PC-3 (cell line): Measurements from ENCODE around the gene ZNF350. TPM values are rescaled to one million over a fixed set of nuclear protein-coding genes. Genes with fewer than 3 reads are reported as not detected.

ENCODE experiments used
- ATAC-seq: fragments of 200-7000 bp; cut with Tn5 transposase; 2 replicates; pipeline ENCODE4 v1.9.1; 2020; ENCODE audit warnings: mild to moderate bottlenecking, moderate library complexity
- BruUV-seq: library from RNA; stranded (reverse); fragments of 400-500 nt; replicated peaks from 2 replicates; lab custom pipeline; 2021; lab: Mats Ljungman, UMichigan
- CTCF ChIA-PET: fragments of 300-600 bp; sonication (Branson Sonifier 250); formaldehyde crosslinking; loops from one replicate; lab custom pipeline; 2022; ENCODE audit warnings: antibody characterized with exemption; lab: Charles Lee
- POLR2A ChIA-PET: fragments of 300-600 bp; sonication (Branson Sonifier 250); formaldehyde crosslinking; loops from one replicate; lab custom pipeline; 2022; ENCODE audit warnings: antibody characterized with exemption; ENCODE audit not compliant: unreplicated experiment; lab: Charles Lee
- DNase-seq: peaks from one replicate; pipeline ENCODE4 v3.0.0-alpha.2; 2015
- H2AFZ ChIP-seq: fragments of 300-600 bp; sonication (generic); 2 replicates; pipeline ENCODE4 v1.6.0; 2016; ENCODE audit warnings: antibody characterized with exemption, low read length
- H3F3A ChIP-seq: fragments of 300-600 bp; sonication (generic); one replicate; pipeline ENCODE4 v1.6.0; 2017; ENCODE audit warnings: antibody characterized with exemption, low read length, control low read depth, mild to moderate bottlenecking; ENCODE audit not compliant: unreplicated experiment
- H3K27ac ChIP-seq: fragments of 300-600 bp; sonication (generic); 2 replicates; pipeline ENCODE4 v1.5.1; 2016; ENCODE audit warnings: mild to moderate bottlenecking, low read length
- H3K27me3 ChIP-seq: fragments of 300-600 bp; sonication (generic); 2 replicates; pipeline ENCODE4 v1.6.1; 2016; ENCODE audit warnings: low read length, mixed read lengths
- H3K36me3 ChIP-seq: fragments of 300-600 bp; sonication (generic); 2 replicates; pipeline ENCODE4 v1.6.1; 2016; ENCODE audit warnings: low read depth, mixed run types, low read length, mixed read lengths
- H3K4me1 ChIP-seq: fragments of 300-600 bp; sonication (generic); 2 replicates; pipeline ENCODE4 v1.5.1; 2016; ENCODE audit warnings: low read length; ENCODE audit not compliant: insufficient read depth
- H3K4me2 ChIP-seq: fragments of 300-600 bp; sonication (generic); 2 replicates; pipeline ENCODE4 v1.6.0; 2016; ENCODE audit warnings: low read length
- H3K4me3 ChIP-seq: fragments of 300-600 bp; sonication (generic); 2 replicates; pipeline ENCODE4 v1.5.1; 2016; ENCODE audit warnings: mild to moderate bottlenecking, low read length, mixed read lengths
- H3K79me2 ChIP-seq: fragments of 300-600 bp; sonication (generic); 2 replicates; pipeline ENCODE4 v1.6.1; 2017; ENCODE audit warnings: low read length, mixed read lengths
- H3K9ac ChIP-seq: fragments of 300-600 bp; sonication (generic); 2 replicates; pipeline ENCODE4 v1.6.0; 2016; ENCODE audit warnings: mild to moderate bottlenecking, low read length
- H3K9me2 ChIP-seq: fragments of 300-600 bp; sonication (generic); replicated peaks from 2 replicates; pipeline ENCODE4 v1.6.1; 2016; ENCODE audit warnings: mixed run types, low read length, mixed read lengths
- H3K9me3 ChIP-seq: fragments of 300-600 bp; sonication (generic); 2 replicates; pipeline ENCODE4 v1.6.1; 2016; ENCODE audit warnings: low read length, mixed read lengths
- H4K20me1 ChIP-seq: fragments of 300-600 bp; sonication (generic); 2 replicates; pipeline ENCODE4 v1.6.1; 2016; ENCODE audit warnings: low read length, mixed read lengths
- CTCF ChIP-seq: fragments of 300-600 bp; sonication (generic); conservative IDR thresholded peaks from 2 replicates; pipeline ENCODE4 v1.5.1; 2017; ENCODE audit warnings: antibody characterized with exemption, low read depth, mild to moderate bottlenecking, low read length
- EZH2 ChIP-seq: fragments of 300-600 bp; sonication (generic); IDR thresholded peaks from one replicate; pipeline ENCODE4 v1.6.1; 2017; ENCODE audit warnings: antibody characterized with exemption, mild to moderate bottlenecking, low read length; ENCODE audit not compliant: unreplicated experiment
- EZH2phosphoT487 ChIP-seq: fragments of 300-600 bp; sonication (generic); IDR thresholded peaks from 2 replicates; pipeline ENCODE4 v1.6.1; 2018; ENCODE audit warnings: mild to moderate bottlenecking, antibody characterized with exemption, low read length, borderline replicate concordance
- intact Hi-C: fragments of 100-400 bp; cut with micrococcal nuclease; formaldehyde crosslinking; loops from 2 replicates; pipeline ENCODE4 v1.9.0; 2023
- total RNA-seq: library from RNA; depleted of rRNA; stranded (reverse); fragments of >200 nt; gene quantifications from 2 replicates; pipeline ENCODE4 v1.2.3, GENCODE V29; 2014

ZNF350 gene
- total RNA-seq, 1 experiment from 2014 or later, result 6.2 TPM

- intact Hi-C loops, result no loop called here
- no TSS peak for BruUV-seq
Measured at GRCh38 chr19:51931921-51932320, 54.7 kb downstream of the ZNF350 start.

GRCh38 chr19:51927859-51928258 lies 58.8 kb downstream of the ZNF350 start:
- Histone ChIP-seq H3K36me3 (peaks cover 41% of the 10 kb centered on the region), H4K20me1 (no peaks in the 10 kb centered on the region), H3K9me3 (peaks cover 54% of the 10 kb centered on the region), H3K27ac (no peak overlapping the region), H3K79me2 (peaks cover 13% of the 10 kb centered on the region), H3K4me1 (peaks cover 6% of the 10 kb centered on the region; the same call in 1 of the 2 replicates), H3K27me3 (no peaks in the 10 kb centered on the region), H3K9me2 (no peaks in the 10 kb centered on the region), H2AFZ (peak overlapping the region; percentile 99), H3K4me3 (peak overlapping the region; percentile 84), H3K9ac (peak overlapping the region; percentile 78), H3F3A (no peaks in the 10 kb centered on the region), H3K4me2 (peak overlapping the region; percentile 86)
- intact Hi-C loops, result loop anchor here (1.0 to 10.0 kb wide), 3 partner anchors 23 to 117 kb away; partner anchors contain the start of genes ZNF350, ZNF432 and ZNF649
- POLR2A ChIA-PET, result no interaction called here
- no peak for DNase-seq
- TF ChIP-seq EZH2 (no peak), CTCF (no peak), EZH2phosphoT487 (no peak)
- BruUV-seq, result TSS peak; percentile 42
- no peak for ATAC-seq
- CTCF ChIA-PET, result no interaction called here

More at GRCh38 chr19:51931921-51932320, 54.7 kb downstream of the ZNF350 start:
- ATAC-seq (no peak), DNase-seq (no peak)
- TF ChIP-seq CTCF (no peak), EZH2phosphoT487 (no peak), EZH2 (no peak)
- Histone ChIP-seq H3K4me3 (no peak overlapping the region), H3K36me3 (peaks cover 80% of the 10 kb centered on the region), H3K4me1 (peaks cover 6% of the 10 kb centered on the region; the same call in 1 of the 2 replicates), H3K9me3 (peaks cover 65% of the 10 kb centered on the region), H3K27me3 (no peaks in the 10 kb centered on the region), H3K79me2 (peaks cover 13% of the 10 kb centered on the region), H3K9ac (no peak overlapping the region), H3K27ac (no peak overlapping the region), H3K4me2 (no peak overlapping the region), H2AFZ (no peak overlapping the region), H4K20me1 (no peaks in the 10 kb centered on the region), H3F3A (no peaks in the 10 kb centered on the region), H3K9me2 (no peaks in the 10 kb centered on the region)
- POLR2A ChIA-PET, result no interaction called here
- CTCF ChIA-PET, result no interaction called here
